ENCODE results near the gene MAT2B.

GRCh38 chr5:163551156-163551555 lies 45.7 kb downstream of the MAT2B start:
- TF ChIP-seq CTCF (IDR thresholded peaks at IDR 0.05) (no peak), ZFX (IDR thresholded peaks at IDR 0.05; ENCODE audit: borderline replicate concordance) (no peak)

Data from 22Rv1 (cell line).